ENCODE measurements around the gene GNAI1.

Gene GNAI1

GRCh38 chr7:80231707-80232106, 97.1 kb downstream of the GNAI1 start:
- no peak for DNase-seq
- intact Hi-C loops (cut with DNase I): no loop called here

DNA sequence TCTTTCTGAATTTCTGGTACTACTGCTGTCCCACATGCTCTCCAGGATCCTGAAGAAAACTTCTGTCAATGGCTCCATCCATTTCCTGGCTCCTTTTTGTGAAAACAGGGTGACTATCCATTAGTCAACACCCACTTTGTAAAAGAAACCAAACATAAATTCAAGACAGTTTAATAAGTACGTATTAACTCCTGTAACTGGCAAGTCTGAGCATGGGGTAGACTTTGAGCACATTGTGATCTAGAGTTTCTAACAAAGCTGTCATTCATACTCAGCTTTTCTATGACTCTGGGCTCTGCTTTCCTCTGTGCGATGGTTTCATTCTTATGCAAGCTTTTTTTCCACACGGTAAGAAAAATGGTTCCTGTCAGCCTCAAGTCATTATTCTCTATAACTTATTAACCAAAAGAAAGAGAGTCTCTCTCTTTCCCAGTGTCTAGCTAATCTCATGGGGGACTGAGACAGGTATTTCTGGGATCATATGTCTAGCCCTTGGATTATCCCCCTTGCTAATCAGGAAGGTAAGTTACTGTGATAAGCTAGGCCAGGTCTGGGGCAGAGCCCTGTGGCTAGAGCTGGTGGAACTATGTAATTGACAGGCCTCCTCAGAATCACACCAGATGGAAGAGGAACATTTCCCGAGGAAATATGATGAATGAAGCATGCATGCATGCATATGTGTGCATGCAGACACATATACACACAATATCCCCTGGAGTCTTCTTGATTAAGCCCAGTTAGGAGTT, 98.5 kb downstream of the GNAI1 start:
- intact Hi-C loops (cut with DNase I): no loop called here
- no peak for DNase-seq

DNA sequence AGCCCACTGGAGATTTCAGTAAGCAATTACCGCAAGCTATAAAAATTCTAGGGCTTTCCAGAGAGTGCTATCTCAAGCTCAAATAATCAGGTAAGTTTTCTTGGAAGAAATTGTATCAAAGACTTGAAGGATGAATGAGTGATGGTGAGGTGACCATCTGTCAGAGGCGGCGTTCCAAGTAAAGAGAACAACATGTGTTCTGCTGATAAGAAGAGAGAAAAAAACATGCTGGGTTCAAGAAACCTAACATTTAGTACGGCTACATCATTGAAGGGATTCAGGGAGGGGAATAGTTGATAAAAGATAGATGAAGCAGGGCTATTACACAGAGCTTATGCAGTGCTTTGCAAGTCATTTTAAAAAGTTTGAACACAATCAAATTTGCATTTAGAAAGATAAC, 100.7 kb downstream of the GNAI1 start:
- intact Hi-C loops (cut with DNase I): no loop called here
- DNase-seq: no peak

DNA sequence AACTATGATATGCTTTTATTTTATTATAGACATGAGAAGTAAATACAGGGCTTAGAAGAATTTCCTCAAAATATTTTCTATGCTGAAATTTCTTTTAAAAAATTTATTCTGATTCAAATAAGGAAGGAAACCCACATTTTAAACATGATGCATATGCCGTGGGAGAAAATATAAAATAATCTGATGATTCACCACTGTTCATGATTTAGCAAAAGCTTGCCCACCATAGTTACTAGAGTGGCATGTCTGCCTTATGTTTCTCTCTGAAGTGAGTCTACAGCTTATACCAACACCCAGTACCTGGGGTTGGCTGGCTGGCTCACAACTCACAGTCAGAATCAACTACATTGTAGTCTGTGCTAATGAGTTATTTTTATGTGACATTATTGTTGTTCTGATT, 102.0 kb downstream of the GNAI1 start:
- intact Hi-C loops (cut with DNase I): no loop called here
- DNase-seq: no peak

DNA sequence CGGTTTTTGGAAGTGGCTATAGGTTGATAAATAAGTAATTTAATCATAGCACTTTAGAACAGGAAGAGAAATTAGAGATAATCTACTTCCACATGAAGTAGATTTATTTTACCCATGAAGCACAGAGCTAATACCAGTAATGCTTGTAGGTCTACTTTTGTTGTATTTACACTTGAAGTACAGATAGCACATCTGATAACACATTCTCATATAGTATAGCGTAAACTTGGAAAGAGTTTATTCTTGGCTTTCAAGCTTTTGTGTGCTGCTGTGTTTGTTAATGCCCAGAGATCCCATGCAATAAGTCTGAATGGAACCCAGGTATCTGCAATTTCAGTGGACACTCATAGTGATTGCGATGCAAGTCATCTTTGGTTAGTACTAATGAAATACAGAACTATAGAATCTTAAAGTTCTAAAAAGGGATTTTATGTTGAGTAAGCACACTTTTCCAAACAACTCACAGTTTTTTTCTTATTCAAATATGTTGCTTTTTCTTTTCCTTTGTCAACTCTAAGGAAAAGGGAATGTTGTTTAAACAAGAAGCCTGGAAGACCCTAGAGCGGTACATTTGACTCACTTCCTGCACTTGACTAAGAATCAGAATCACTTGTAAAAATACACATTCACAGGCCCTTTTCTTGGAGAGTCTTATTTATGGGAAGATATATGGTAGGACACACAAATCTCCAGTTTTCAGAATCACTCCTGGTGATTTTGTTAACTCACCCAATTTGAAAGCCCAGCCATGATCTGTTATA, 105.8 kb downstream of the GNAI1 start:
- DNase-seq: no peak
- intact Hi-C loops (cut with DNase I): no loop called here

GRCh38 chr7:80241671-80242070, 107.0 kb downstream of the GNAI1 start:
- no peak for DNase-seq
- intact Hi-C loops (cut with DNase I): no loop called here

- intact Hi-C loops (cut with DNase I): no loop called here
- no peak for DNase-seq
Observed at GRCh38 chr7:80243425-80243824, 108.8 kb downstream of the GNAI1 start.

- intact Hi-C loops (cut with DNase I): no loop called here
- peak in 3 of 42 donors; percentile 3 to 25 (median 20) for DNase-seq
Observed at GRCh38 chr7:80244206-80244916, 109.7 kb downstream of the GNAI1 start.

DNA sequence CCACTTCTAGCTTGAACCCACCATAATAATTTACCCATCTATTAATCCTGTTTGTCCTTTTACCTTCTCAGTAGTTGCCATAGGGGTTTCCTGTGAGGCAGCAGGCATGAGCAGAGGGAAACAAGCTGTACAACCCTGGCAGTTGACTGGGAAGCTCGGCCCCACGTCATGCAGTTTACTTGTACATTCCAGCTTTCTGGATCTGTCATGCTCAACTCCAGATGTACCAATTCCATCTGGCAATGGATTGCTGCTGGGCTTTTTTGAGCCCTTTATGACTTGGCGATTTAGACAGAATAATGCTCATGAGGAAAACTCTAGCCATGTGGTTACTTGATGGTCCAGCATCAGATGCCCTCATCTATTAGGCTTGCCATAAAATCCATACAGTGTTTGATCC, 112.5 kb downstream of the GNAI1 start:
- DNase-seq: no peak
- intact Hi-C loops (cut with DNase I): no loop called here

DNA sequence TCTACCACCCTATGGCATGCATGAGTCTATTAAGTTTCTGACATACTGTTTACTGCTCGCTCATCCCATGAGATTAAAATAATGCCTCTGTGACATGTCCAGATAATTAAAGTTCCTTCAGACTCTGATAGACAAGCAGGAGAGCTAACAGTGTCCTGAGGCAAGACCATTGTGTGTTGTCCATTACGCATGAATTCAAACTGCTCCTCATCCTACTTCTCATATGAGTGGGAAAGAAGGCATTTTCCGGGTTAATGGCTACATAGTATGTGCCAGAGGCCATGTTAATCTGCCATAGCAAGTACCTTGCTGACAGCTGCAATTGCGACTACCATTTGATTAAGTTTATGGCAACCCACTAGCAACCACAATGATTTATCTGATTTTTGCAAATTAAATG, 113.3 kb downstream of the GNAI1 start:
- no peak for DNase-seq

DNA sequence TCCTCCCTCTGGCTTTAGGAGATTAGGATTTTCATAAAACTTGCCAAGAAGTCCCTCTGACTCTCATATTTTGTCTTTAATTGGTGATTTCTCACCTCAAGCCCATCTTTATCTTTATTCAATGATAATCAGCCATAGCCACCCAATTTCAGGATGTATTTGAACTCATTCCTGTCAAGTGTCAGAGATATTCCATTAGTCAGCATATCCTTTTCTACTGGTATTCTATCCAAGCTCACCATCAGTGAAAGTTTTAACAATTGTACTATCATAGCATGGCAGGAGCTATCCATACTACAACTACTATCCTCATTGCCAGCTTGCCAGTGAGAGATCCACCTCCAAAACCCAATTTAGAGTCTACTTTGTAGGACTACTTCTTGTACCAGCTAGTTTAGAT, 114.6 kb downstream of the GNAI1 start:
- intact Hi-C loops (cut with DNase I): no loop called here
- no peak for DNase-seq

More for the DNA sequence above, 113.3 kb downstream of the GNAI1 start:
- intact Hi-C loops (cut with DNase I): no loop called here

GRCh38 chr7:80249619-80250295, 115.1 kb downstream of the GNAI1 start:
- intact Hi-C loops (cut with DNase I): no loop called here
- DNase-seq: peak in 15 of 42 donors; percentile 7 to 56 (median 20)

- intact Hi-C loops (cut with DNase I): no loop called here
Observed at GRCh38 chr7:80253237-80253636, 118.6 kb downstream of the GNAI1 start.

DNA sequence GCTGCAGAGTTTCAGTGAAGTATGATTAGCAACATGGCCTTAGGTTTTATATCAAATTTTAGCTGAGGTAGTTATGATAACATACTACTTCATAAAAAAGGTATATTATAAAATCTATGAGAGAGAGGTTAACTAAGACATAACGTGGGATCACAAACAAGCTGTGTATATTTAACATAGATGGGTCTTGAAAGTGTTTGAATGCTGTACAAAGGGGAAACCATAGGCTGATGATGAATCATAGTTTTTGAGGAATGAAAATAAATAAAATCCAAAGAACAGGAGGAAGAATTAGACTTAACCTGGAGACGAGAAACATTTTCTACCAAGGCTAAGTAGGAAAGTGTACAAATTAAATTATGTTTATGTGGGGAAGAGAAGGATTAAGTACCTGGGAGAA, 119.0 kb downstream of the GNAI1 start:
- no peak for DNase-seq
- intact Hi-C loops (cut with DNase I): no loop called here

More at GRCh38 chr7:80253237-80253636, 118.6 kb downstream of the GNAI1 start:
- no peak for DNase-seq

GRCh38 chr7:80255656-80256055, 121.0 kb downstream of the GNAI1 start:
- intact Hi-C loops (cut with DNase I): no loop called here
- no peak for DNase-seq

- intact Hi-C loops (cut with DNase I): no loop called here
Observed at GRCh38 chr7:80257756-80258155, 123.1 kb downstream of the GNAI1 start.

GRCh38 chr7:80260606-80261005, 126.0 kb downstream of the GNAI1 start:
- DNase-seq: no peak
- intact Hi-C loops (cut with DNase I): no loop called here

More at GRCh38 chr7:80257756-80258155, 123.1 kb downstream of the GNAI1 start:
- no peak for DNase-seq

DNA sequence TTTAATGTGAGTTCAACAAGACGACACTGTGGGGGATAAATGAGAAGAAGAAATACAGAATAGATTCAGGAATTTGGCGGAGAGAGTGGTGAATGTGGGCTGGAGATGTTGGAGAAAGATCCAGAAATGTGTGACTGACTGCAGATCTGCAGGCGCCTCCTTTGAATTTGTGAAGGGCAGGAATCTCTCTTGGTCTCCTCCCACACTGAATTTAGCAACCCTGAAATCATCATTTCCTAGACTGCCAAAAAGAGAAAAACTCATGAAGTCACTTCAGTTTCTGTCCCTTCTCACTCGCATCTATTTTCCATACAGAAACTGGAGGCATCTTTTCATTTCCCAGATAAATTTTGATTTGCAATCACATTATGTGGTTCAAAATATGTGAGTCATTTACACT, 128.7 kb downstream of the GNAI1 start:
- DNase-seq: peak in 1 of 42 donors; percentile 4
- intact Hi-C loops (cut with DNase I): no loop called here

- intact Hi-C loops (cut with DNase I): no loop called here
Observed at GRCh38 chr7:80263821-80264220, 129.2 kb downstream of the GNAI1 start.

More at GRCh38 chr7:80263821-80264220, 129.2 kb downstream of the GNAI1 start:
- no peak for DNase-seq

All from head of caudate nucleus (tissue), 42 donors.